ENCODE measurements around the gene COQ8B. TPM values are rescaled to one million over a fixed set of nuclear protein-coding genes. Genes with fewer than 3 reads are reported as not detected.

The COQ8B gene
- total RNA-seq, 1 experiment from 2014 or later = 31.3 TPM

- Histone ChIP-seq H3K4me2 (ENCODE audit: low read depth, low read length, poor library complexity, severe bottlenecking) (no peak overlapping the region), H4K20me1 (ENCODE audit: insufficient read depth, low read depth, low read length) (peaks cover 43% of the 10 kb centered on the region), H3K27ac (ENCODE audit: low read length) (no peak overlapping the region), H3K4me3 (ENCODE audit: low read length) (no peak overlapping the region), H3K9me2 (replicated peaks; ENCODE audit: insufficient read depth, low read length) (no peaks in the 10 kb centered on the region), H2AFZ (ENCODE audit: low read length) (no peak overlapping the region), H3K9me3 (ENCODE audit: low read length) (no peaks in the 10 kb centered on the region), H3K9ac (ENCODE audit: low read length) (no peak overlapping the region), H3K4me1 (ENCODE audit: low read length) (peaks cover 32% of the 10 kb centered on the region), H3K36me3 (ENCODE audit: insufficient read depth, low read length) (peaks cover 48% of the 10 kb centered on the region), H3K27me3 (ENCODE audit: low read length) (no peaks in the 10 kb centered on the region), H3K79me2 (ENCODE audit: low read length) (peaks cover 74% of the 10 kb centered on the region)
- no peak for DNase-seq
Measured at GRCh38 chr19:40755791-40756190, 39.1 kb upstream of the COQ8B start.

- H3K4me1 ChIP-seq (ENCODE audit: low read length) = peaks cover 32% of the 10 kb centered on the region
- no peak for DNase-seq
- no peak overlapping the region for H3K4me3 ChIP-seq (ENCODE audit: low read length)
- no peaks in the 10 kb centered on the region for H3K9me3 ChIP-seq (ENCODE audit: low read length)
- peak overlapping the region; percentile 38 for H3K4me2 ChIP-seq (ENCODE audit: low read depth, low read length, poor library complexity, severe bottlenecking)
- H4K20me1 ChIP-seq (ENCODE audit: insufficient read depth, low read depth, low read length) = peaks cover 39% of the 10 kb centered on the region
- H3K27me3 ChIP-seq (ENCODE audit: low read length) = no peaks in the 10 kb centered on the region
- no peaks in the 10 kb centered on the region for H3K9me2 ChIP-seq (replicated peaks; ENCODE audit: insufficient read depth, low read length)
- peaks cover 43% of the 10 kb centered on the region for H3K36me3 ChIP-seq (ENCODE audit: insufficient read depth, low read length)
- H3K79me2 ChIP-seq (ENCODE audit: low read length) = peaks cover 74% of the 10 kb centered on the region
- H3K27ac ChIP-seq (ENCODE audit: low read length) = no peak overlapping the region
- no peak overlapping the region for H2AFZ ChIP-seq (ENCODE audit: low read length)
- no peak overlapping the region for H3K9ac ChIP-seq (ENCODE audit: low read length)
Measured at GRCh38 chr19:40755248-40755624, 38.5 kb upstream of the COQ8B start.

GRCh38 chr19:40754611-40755247, 38.0 kb upstream of the COQ8B start:
- Histone ChIP-seq H3K4me1 (ENCODE audit: low read length) (peaks cover 37% of the 10 kb centered on the region), H3K9me3 (ENCODE audit: low read length) (no peaks in the 10 kb centered on the region), H3K79me2 (ENCODE audit: low read length) (peaks cover 78% of the 10 kb centered on the region), H4K20me1 (ENCODE audit: insufficient read depth, low read depth, low read length) (peaks cover 39% of the 10 kb centered on the region), H3K4me2 (ENCODE audit: low read depth, low read length, poor library complexity, severe bottlenecking) (peak overlapping the region; percentile 38), H3K27me3 (ENCODE audit: low read length) (no peaks in the 10 kb centered on the region), H3K4me3 (ENCODE audit: low read length) (peak overlapping the region; percentile 16; the same call in 1 of the 2 replicates), H3K27ac (ENCODE audit: low read length) (peak overlapping the region; percentile 28; the same call in 1 of the 2 replicates), H3K9ac (ENCODE audit: low read length) (peak overlapping the region; percentile 39; the same call in 1 of the 2 replicates), H3K36me3 (ENCODE audit: insufficient read depth, low read length) (peaks cover 38% of the 10 kb centered on the region), H2AFZ (ENCODE audit: low read length) (no peak overlapping the region), H3K9me2 (replicated peaks; ENCODE audit: insufficient read depth, low read length) (no peaks in the 10 kb centered on the region)
- DNase-seq = no peak

- Histone ChIP-seq H3K9ac (ENCODE audit: low read length) (peak overlapping the region; percentile 95), H3K4me1 (ENCODE audit: low read length) (peaks cover 58% of the 10 kb centered on the region), H3K36me3 (ENCODE audit: insufficient read depth, low read length) (peaks cover 24% of the 10 kb centered on the region)
Measured at GRCh38 chr19:40752257-40752781, 35.6 kb upstream of the COQ8B start.

GRCh38 chr19:40750874-40751537, 34.3 kb upstream of the COQ8B start, which contains the start of gene SNRPA:
Gene SNRPA, plus strand, starts transcription at chr19:40751203. Its CDS starts 206 bp downstream, at chr19:40751409.
- no peaks in the 10 kb centered on the region for H3K9me3 ChIP-seq (ENCODE audit: low read length)
- H3K4me2 ChIP-seq (ENCODE audit: low read depth, low read length, poor library complexity, severe bottlenecking) = peak within 1 kb of the TSS; percentile 89
- H3K9ac ChIP-seq (ENCODE audit: low read length) = peak within 1 kb of the TSS; percentile 96
- no peaks in the 10 kb centered on the region for H3K27me3 ChIP-seq (ENCODE audit: low read length)
- H4K20me1 ChIP-seq (ENCODE audit: insufficient read depth, low read depth, low read length) = peaks cover 18% of the 10 kb centered on the region
- H3K4me1 ChIP-seq (ENCODE audit: low read length) = peaks cover 58% of the 10 kb centered on the region
- peaks cover 15% of the 10 kb centered on the region for H3K36me3 ChIP-seq (ENCODE audit: insufficient read depth, low read length)
- H3K9me2 ChIP-seq (replicated peaks; ENCODE audit: insufficient read depth, low read length) = no peaks in the 10 kb centered on the region
- peak within 1 kb of the TSS; percentile 86 for H3K27ac ChIP-seq (ENCODE audit: low read length)
- DNase-seq = peak; percentile 99
- peak within 1 kb of the TSS; percentile 80; the same call in 1 of the 2 replicates for H2AFZ ChIP-seq (ENCODE audit: low read length)
- H3K4me3 ChIP-seq (ENCODE audit: low read length) = peak within 1 kb of the TSS; percentile 93
- H3K79me2 ChIP-seq (ENCODE audit: low read length) = peaks cover 74% of the 10 kb centered on the region

More at GRCh38 chr19:40752257-40752781, 35.6 kb upstream of the COQ8B start:
- Histone ChIP-seq H3K9me2 (replicated peaks; ENCODE audit: insufficient read depth, low read length) (no peaks in the 10 kb centered on the region), H3K9me3 (ENCODE audit: low read length) (no peaks in the 10 kb centered on the region), H3K4me3 (ENCODE audit: low read length) (peak overlapping the region; percentile 93), H3K4me2 (ENCODE audit: low read depth, low read length, poor library complexity, severe bottlenecking) (peak overlapping the region; percentile 89), H3K27me3 (ENCODE audit: low read length) (no peaks in the 10 kb centered on the region), H2AFZ (ENCODE audit: low read length) (no peak overlapping the region), H4K20me1 (ENCODE audit: insufficient read depth, low read depth, low read length) (peaks cover 30% of the 10 kb centered on the region), H3K79me2 (ENCODE audit: low read length) (peaks cover 87% of the 10 kb centered on the region), H3K27ac (ENCODE audit: low read length) (peak overlapping the region; percentile 86)
- DNase-seq = no peak

GRCh38 chr19:40750058-40750873, 33.6 kb upstream of the COQ8B start, which contains the start of gene ACTMAP:
Gene ACTMAP, minus strand, starts transcription at chr19:40750477. Its CDS starts 674 bp downstream, at chr19:40749803.
- Histone ChIP-seq H2AFZ (ENCODE audit: low read length) (peak within 1 kb of the TSS; percentile 80; the same call in 1 of the 2 replicates), H3K9me2 (replicated peaks; ENCODE audit: insufficient read depth, low read length) (no peaks in the 10 kb centered on the region), H3K4me2 (ENCODE audit: low read depth, low read length, poor library complexity, severe bottlenecking) (peak within 1 kb of the TSS; percentile 89), H3K79me2 (ENCODE audit: low read length) (peaks cover 66% of the 10 kb centered on the region), H3K9me3 (ENCODE audit: low read length) (no peaks in the 10 kb centered on the region), H3K36me3 (ENCODE audit: insufficient read depth, low read length) (peaks cover 7% of the 10 kb centered on the region), H3K27me3 (ENCODE audit: low read length) (no peaks in the 10 kb centered on the region), H3K27ac (ENCODE audit: low read length) (peak within 1 kb of the TSS; percentile 86), H3K9ac (ENCODE audit: low read length) (peak within 1 kb of the TSS; percentile 96), H3K4me3 (ENCODE audit: low read length) (peak within 1 kb of the TSS; percentile 93), H4K20me1 (ENCODE audit: insufficient read depth, low read depth, low read length) (peaks cover 10% of the 10 kb centered on the region), H3K4me1 (ENCODE audit: low read length) (peaks cover 50% of the 10 kb centered on the region)
- DNase-seq = peak; percentile 100

GRCh38 chr19:40747536-40747935, 30.9 kb upstream of the COQ8B start:
- H3K4me3 ChIP-seq (ENCODE audit: low read length) = no peak overlapping the region
- H3K36me3 ChIP-seq (ENCODE audit: insufficient read depth, low read length) = no peaks in the 10 kb centered on the region; the same call in 1 of the 2 replicates
- H3K9me2 ChIP-seq (replicated peaks; ENCODE audit: insufficient read depth, low read length) = no peaks in the 10 kb centered on the region
- no peak for DNase-seq
- no peaks in the 10 kb centered on the region for H4K20me1 ChIP-seq (ENCODE audit: insufficient read depth, low read depth, low read length)
- H3K4me1 ChIP-seq (ENCODE audit: low read length) = peaks cover 30% of the 10 kb centered on the region
- no peak overlapping the region for H2AFZ ChIP-seq (ENCODE audit: low read length)
- no peaks in the 10 kb centered on the region for H3K27me3 ChIP-seq (ENCODE audit: low read length)
- no peak overlapping the region for H3K9ac ChIP-seq (ENCODE audit: low read length)
- H3K4me2 ChIP-seq (ENCODE audit: low read depth, low read length, poor library complexity, severe bottlenecking) = no peak overlapping the region
- H3K9me3 ChIP-seq (ENCODE audit: low read length) = no peaks in the 10 kb centered on the region
- H3K27ac ChIP-seq (ENCODE audit: low read length) = 0 out of 2 replicates have a peak overlapping the region, but pooled peaks have one; percentile 13
- peaks cover 41% of the 10 kb centered on the region for H3K79me2 ChIP-seq (ENCODE audit: low read length)

All from Karpas-422 (cell line).